HEK293 (cell line): ENCODE measurements around the gene ZNF410.
A peak's percentile ranks its signal among the peaks of the same experiment; 100 is the strongest.

Experiments used
- CTCF ChIA-PET: fragments of 350-600 bp; formaldehyde crosslinking; extraction: SDS; loops from one replicate; lab custom pipeline; 2021; ENCODE audit warnings: antibody characterized with exemption; lab: Yijun Ruan, JAX
- POLR2A ChIA-PET: fragments of 300-600 bp; formaldehyde crosslinking; extraction: SDS; loops from one replicate; lab custom pipeline; 2020; ENCODE audit warnings: antibody characterized with exemption, inconsistent platforms; lab: Yijun Ruan, JAX
- H3K27ac ChIP-seq: fragments of 200-500 bp; sonication (Bioruptor generic); 2 replicates; pipeline ENCODE4 v1.5.1; 2014; ENCODE audit warnings: low read depth, low read length, control low read depth, inconsistent platforms; ENCODE audit errors: extremely low read depth
- H3K36me3 ChIP-seq, 2 experiments: fragments of 200-500 bp in 1 of 2; sonication (Bioruptor generic) in 1 of 2; 1 replicate in 1 of 2; 2 replicates in 1 of 2; pipeline ENCODE4 v1.5.1; 2014 to 2017; ENCODE audit warnings: inconsistent platforms in 2 of 2, low read length in 2 of 2; ENCODE audit not compliant: control insufficient read depth in 2 of 2, insufficient read depth in 1 of 2
- H3K4me1 ChIP-seq: fragments of 200-500 bp; sonication (Bioruptor generic); 2 replicates; pipeline ENCODE4 v1.5.1; 2014; ENCODE audit warnings: mild to moderate bottlenecking, low read length, inconsistent platforms; ENCODE audit not compliant: control insufficient read depth, insufficient read depth
- H3K4me3 ChIP-seq: 2 replicates; pipeline ENCODE4 v1.5.1; 2011; ENCODE audit warnings: low read depth, mild to moderate bottlenecking, control low read depth, low read length, moderate library complexity
- H3K9me3 ChIP-seq: fragments of 200-500 bp; sonication (Bioruptor generic); 2 replicates; pipeline ENCODE4 v1.5.1; 2014; ENCODE audit warnings: low read depth, low read length, inconsistent platforms; ENCODE audit not compliant: control insufficient read depth, insufficient read depth
- EGR2 ChIP-seq: fragments of 450-650 bp; formaldehyde crosslinking; IDR thresholded peaks from 2 replicates; pipeline ENCODE4 v1.5.1; 2016; ENCODE audit warnings: low read depth, missing biosample characterization, missing genetic modification characterization
- GLIS2 ChIP-seq: fragments of 450-650 bp; formaldehyde crosslinking; IDR thresholded peaks from 2 replicates; pipeline ENCODE4 v1.5.1; 2016; ENCODE audit warnings: missing biosample characterization, missing genetic modification characterization
- HOXA7 ChIP-seq: sonication (generic); formaldehyde crosslinking; IDR thresholded peaks from 2 replicates; pipeline ENCODE4 v1.8.1; 2022; ENCODE audit warnings: missing genetic modification reagents, borderline replicate concordance
- KLF9 ChIP-seq: fragments of 450-650 bp; formaldehyde crosslinking; IDR thresholded peaks from 2 replicates; pipeline ENCODE4 v1.5.1; 2016; ENCODE audit warnings: missing biosample characterization, missing genetic modification characterization, low read depth
- ZBTB7A ChIP-seq: fragments of 450-650 bp; formaldehyde crosslinking; IDR thresholded peaks from 2 replicates; pipeline ENCODE4 v1.5.1; 2016; ENCODE audit warnings: low read depth, missing biosample characterization, missing genetic modification characterization
- ZNF112 ChIP-seq: fragments of 450-650 bp; formaldehyde crosslinking; IDR thresholded peaks from 2 replicates; pipeline ENCODE4 v1.5.0; 2017; ENCODE audit warnings: missing biosample characterization, missing genetic modification characterization
- ZNF146 ChIP-seq: fragments of 450-650 bp; formaldehyde crosslinking; IDR thresholded peaks from 2 replicates; pipeline ENCODE4 v1.5.1; 2016; ENCODE audit warnings: missing biosample characterization, missing genetic modification characterization
- ZNF2 ChIP-seq: fragments of 450-650 bp; formaldehyde crosslinking; IDR thresholded peaks from 2 replicates; pipeline ENCODE4 v1.5.1; 2016; ENCODE audit warnings: missing biosample characterization, missing genetic modification characterization
- ZNF214 ChIP-seq: fragments of 450-650 bp; formaldehyde crosslinking; IDR thresholded peaks from 2 replicates; pipeline ENCODE4 v1.5.1; 2017; ENCODE audit warnings: missing biosample characterization, mild to moderate bottlenecking, missing genetic modification characterization, borderline replicate concordance
- ZNF24 ChIP-seq: fragments of 450-650 bp; formaldehyde crosslinking; IDR thresholded peaks from 2 replicates; pipeline ENCODE4 v1.5.1; 2016; ENCODE audit warnings: missing biosample characterization, missing genetic modification characterization
- ZNF302 ChIP-seq: fragments of 450-650 bp; formaldehyde crosslinking; IDR thresholded peaks from 2 replicates; pipeline ENCODE4 v1.5.1; 2016; ENCODE audit warnings: missing biosample characterization, missing genetic modification characterization, low read depth
- ZNF311 ChIP-seq: fragments of 450-650 bp; formaldehyde crosslinking; IDR thresholded peaks from 2 replicates; pipeline ENCODE4 v1.5.1; 2017; ENCODE audit warnings: missing biosample characterization, missing genetic modification characterization, borderline replicate concordance
- ZNF560 ChIP-seq: fragments of 450-650 bp; formaldehyde crosslinking; IDR thresholded peaks from 2 replicates; pipeline ENCODE4 v1.5.1; 2017; ENCODE audit warnings: missing biosample characterization, missing genetic modification characterization, borderline replicate concordance
- ZNF561 ChIP-seq: fragments of 450-650 bp; IDR thresholded peaks from 2 replicates; pipeline ENCODE4 v1.5.1; 2018; ENCODE audit warnings: missing biosample characterization, missing genetic modification characterization, borderline replicate concordance
- ZNF660 ChIP-seq: fragments of 450-650 bp; IDR thresholded peaks from 2 replicates; pipeline ENCODE4 v1.5.1; 2018; ENCODE audit warnings: missing biosample characterization, mild to moderate bottlenecking, missing genetic modification characterization
- ZNF792 ChIP-seq: fragments of 450-650 bp; formaldehyde crosslinking; IDR thresholded peaks from 2 replicates; pipeline ENCODE4 v1.5.1; 2016; ENCODE audit warnings: missing biosample characterization, missing genetic modification characterization
- TF ChIP-seq, protein P1 (sequence below): fragments of 450-650 bp; formaldehyde crosslinking; IDR thresholded peaks from 2 replicates; pipeline ENCODE4 v1.5.1; 2016; ENCODE audit warnings: missing biosample characterization, missing genetic modification characterization
- TF ChIP-seq, protein P2 (sequence below): fragments of 450-650 bp; formaldehyde crosslinking; IDR thresholded peaks from 2 replicates; pipeline ENCODE4 v1.5.1; 2016; ENCODE audit warnings: missing biosample characterization, missing genetic modification characterization
- TF ChIP-seq, protein P3 (sequence below): fragments of 450-650 bp; formaldehyde crosslinking; IDR thresholded peaks from 2 replicates; pipeline ENCODE4 v1.5.1; 2016; ENCODE audit warnings: missing biosample characterization, missing genetic modification characterization
- TF ChIP-seq, protein P4 (sequence below): fragments of 450-650 bp; formaldehyde crosslinking; IDR thresholded peaks from 2 replicates; pipeline ENCODE4 v1.5.1; 2016; ENCODE audit warnings: missing biosample characterization, missing genetic modification characterization

The ZNF410 gene

DNA sequence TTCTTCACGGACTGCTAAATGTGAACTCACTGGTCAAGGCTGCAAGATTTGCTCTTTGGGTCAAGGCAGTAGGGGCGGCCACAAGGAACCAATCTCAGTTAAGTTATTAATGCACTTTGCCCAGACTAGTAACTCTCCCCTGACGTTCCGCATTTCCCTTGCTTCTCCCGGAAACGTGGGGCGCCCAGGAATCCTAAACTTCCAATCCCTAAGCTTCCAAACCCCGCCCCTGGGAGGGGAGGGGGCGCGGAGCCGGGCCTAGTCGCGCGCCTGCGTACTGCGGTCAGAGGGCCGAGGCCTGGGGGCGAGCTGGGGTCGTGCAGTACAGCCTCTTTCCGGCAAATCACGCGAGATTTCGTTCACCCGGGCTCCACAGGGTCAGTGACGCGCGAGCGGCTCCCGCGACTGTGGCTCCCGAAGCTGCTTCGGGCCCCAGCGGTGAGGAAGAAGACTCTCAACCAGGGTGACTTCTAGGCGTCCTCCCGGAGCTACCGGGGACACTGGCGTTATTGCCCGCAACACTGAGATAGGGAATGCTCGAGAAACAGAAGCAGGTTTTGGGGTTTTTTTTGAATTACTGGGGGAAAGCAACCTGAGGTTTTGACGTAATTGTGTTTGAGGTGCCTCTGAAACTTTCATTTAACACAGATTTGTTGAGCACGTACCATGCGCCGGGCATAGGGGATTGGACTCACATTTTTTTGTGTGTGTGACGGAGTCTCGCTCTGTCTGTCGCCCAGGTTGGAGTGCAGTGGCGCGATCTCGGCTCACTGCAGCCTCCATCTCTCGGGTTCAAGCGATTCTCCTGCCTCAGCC, 34.9 kb upstream of the ZNF410 start, which contains the start of gene PTGR2 (continued):
- TF ChIP-seq ZNF146 (tag by site-specific recombination) (peak; percentile 96), ZNF792 (0 out of 2 replicates have a peak, but pooled peaks have one; percentile 7), ZNF24 (tag by site-specific recombination) (no peak)
- TF ChIP-seq, protein P1, sequence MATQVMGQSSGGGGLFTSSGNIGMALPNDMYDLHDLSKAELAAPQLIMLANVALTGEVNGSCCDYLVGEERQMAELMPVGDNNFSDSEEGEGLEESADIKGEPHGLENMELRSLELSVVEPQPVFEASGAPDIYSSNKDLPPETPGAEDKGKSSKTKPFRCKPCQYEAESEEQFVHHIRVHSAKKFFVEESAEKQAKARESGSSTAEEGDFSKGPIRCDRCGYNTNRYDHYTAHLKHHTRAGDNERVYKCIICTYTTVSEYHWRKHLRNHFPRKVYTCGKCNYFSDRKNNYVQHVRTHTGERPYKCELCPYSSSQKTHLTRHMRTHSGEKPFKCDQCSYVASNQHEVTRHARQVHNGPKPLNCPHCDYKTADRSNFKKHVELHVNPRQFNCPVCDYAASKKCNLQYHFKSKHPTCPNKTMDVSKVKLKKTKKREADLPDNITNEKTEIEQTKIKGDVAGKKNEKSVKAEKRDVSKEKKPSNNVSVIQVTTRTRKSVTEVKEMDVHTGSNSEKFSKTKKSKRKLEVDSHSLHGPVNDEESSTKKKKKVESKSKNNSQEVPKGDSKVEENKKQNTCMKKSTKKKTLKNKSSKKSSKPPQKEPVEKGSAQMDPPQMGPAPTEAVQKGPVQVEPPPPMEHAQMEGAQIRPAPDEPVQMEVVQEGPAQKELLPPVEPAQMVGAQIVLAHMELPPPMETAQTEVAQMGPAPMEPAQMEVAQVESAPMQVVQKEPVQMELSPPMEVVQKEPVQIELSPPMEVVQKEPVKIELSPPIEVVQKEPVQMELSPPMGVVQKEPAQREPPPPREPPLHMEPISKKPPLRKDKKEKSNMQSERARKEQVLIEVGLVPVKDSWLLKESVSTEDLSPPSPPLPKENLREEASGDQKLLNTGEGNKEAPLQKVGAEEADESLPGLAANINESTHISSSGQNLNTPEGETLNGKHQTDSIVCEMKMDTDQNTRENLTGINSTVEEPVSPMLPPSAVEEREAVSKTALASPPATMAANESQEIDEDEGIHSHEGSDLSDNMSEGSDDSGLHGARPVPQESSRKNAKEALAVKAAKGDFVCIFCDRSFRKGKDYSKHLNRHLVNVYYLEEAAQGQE (tag by site-specific recombination): peak; percentile 36; the same call in 1 of the 2 replicates

- POLR2A ChIA-PET: no interaction called here
- Histone ChIP-seq H3K9me3 (no peaks in the 10 kb centered on the region), H3K4me1 (no peaks in the 10 kb centered on the region), H3K4me3 (no peak overlapping the region), H3K36me3 (peaks cover 28 to 31% of the 10 kb centered on the region in 2 experiments), H3K27ac (no peak overlapping the region)
- CTCF ChIA-PET: interaction anchor here (0.6 kb wide), 1 partner anchor 395 kb away, joined by 3 read pairs; no protein-coding TSS in a partner anchor
- TF ChIP-seq, protein P2, sequence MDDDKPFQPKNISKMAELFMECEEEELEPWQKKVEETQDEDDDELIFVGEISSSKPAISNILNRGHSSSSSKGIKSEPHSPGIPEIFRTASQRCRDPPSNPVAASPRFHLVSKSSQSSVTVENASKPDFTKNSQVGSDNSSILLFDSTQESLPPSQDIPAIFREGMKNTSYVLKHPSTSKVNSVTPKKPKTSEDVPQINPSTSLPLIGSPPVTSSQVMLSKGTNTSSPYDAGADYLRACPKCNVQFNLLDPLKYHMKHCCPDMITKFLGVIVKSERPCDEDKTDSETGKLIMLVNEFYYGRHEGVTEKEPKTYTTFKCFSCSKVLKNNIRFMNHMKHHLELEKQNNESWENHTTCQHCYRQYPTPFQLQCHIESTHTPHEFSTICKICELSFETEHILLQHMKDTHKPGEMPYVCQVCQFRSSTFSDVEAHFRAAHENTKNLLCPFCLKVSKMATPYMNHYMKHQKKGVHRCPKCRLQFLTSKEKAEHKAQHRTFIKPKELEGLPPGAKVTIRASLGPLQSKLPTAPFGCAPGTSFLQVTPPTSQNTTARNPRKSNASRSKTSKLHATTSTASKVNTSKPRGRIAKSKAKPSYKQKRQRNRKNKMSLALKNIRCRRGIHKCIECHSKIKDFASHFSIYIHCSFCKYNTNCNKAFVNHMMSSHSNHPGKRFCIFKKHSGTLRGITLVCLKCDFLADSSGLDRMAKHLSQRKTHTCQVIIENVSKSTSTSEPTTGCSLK (tag by site-specific recombination): no peak
- TF ChIP-seq, protein P3, sequence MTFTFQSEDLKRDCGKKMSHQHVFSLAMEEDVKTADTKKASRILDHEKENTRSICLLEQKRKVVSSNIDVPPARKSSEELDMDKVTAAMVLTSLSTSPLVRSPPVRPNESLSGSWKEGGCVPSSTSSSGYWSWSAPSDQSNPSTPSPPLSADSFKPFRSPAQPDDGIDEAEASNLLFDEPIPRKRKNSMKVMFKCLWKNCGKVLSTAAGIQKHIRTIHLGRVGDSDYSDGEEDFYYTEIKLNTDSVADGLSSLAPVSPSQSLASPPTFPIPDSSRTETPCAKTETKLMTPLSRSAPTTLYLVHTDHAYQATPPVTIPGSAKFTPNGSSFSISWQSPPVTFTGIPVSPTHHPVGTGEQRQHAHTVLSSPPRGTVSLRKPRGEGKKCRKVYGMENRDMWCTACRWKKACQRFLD (tag by site-specific recombination): no peak
- TF ChIP-seq ZBTB7A (no peak), ZNF214 (tag by site-specific recombination) (no peak)
Observed at GRCh38 chr14:73859145-73859544, 27.5 kb upstream of the ZNF410 start.

DNA sequence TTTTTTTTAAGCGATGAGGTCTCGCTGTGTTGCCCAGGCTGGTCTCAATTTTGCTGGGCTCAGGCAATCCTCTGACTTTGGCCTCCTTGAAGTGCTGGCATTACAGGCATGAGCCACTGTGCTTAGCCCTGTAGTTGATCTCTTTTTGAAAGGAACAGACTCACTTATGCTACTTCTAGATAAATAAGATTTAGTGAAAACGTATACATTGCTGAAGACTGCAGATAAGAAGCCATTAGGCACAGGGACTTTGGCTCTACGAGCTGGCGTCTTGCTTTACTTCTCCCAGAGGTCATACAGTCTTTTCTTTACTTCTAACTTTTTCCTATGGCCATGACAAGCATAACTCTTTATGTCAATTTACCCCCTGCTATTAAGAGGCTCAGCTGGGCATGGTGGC, 25.6 kb upstream of the ZNF410 start:
- peaks cover 38 to 42% of the 10 kb centered on the region in 2 experiments for H3K36me3 ChIP-seq
- ChIA-PET POLR2A (no interaction called here), CTCF (interaction anchor here (0.7 kb wide), 1 partner anchor 8 kb away, joined by 3 read pairs; no protein-coding TSS in a partner anchor)
- H3K4me3 ChIP-seq: no peak overlapping the region
- no peaks in the 10 kb centered on the region for H3K4me1 ChIP-seq
- no peak overlapping the region for H3K27ac ChIP-seq
- H3K9me3 ChIP-seq: no peaks in the 10 kb centered on the region
- TF ChIP-seq ZNF660: no peak
- TF ChIP-seq, protein P3 (tag by site-specific recombination): no peak
- no peak for TF ChIP-seq GLIS2 (tag by site-specific recombination)
- no peak for TF ChIP-seq ZNF560 (tag by site-specific recombination)
- TF ChIP-seq, protein P4, sequence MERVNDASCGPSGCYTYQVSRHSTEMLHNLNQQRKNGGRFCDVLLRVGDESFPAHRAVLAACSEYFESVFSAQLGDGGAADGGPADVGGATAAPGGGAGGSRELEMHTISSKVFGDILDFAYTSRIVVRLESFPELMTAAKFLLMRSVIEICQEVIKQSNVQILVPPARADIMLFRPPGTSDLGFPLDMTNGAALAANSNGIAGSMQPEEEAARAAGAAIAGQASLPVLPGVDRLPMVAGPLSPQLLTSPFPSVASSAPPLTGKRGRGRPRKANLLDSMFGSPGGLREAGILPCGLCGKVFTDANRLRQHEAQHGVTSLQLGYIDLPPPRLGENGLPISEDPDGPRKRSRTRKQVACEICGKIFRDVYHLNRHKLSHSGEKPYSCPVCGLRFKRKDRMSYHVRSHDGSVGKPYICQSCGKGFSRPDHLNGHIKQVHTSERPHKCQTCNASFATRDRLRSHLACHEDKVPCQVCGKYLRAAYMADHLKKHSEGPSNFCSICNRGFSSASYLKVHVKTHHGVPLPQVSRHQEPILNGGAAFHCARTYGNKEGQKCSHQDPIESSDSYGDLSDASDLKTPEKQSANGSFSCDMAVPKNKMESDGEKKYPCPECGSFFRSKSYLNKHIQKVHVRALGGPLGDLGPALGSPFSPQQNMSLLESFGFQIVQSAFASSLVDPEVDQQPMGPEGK (tag by site-specific recombination): no peak
- TF ChIP-seq ZNF112 (tag by site-specific recombination): no peak
- no peak for TF ChIP-seq HOXA7 (CRISPR knock-in tag)
- no peak for TF ChIP-seq ZNF561
- TF ChIP-seq ZNF311 (tag by site-specific recombination): no peak
- TF ChIP-seq ZNF2 (tag by site-specific recombination): no peak
- no peak for TF ChIP-seq ZNF302 (tag by site-specific recombination)
- no peak for TF ChIP-seq KLF9 (tag by site-specific recombination)
- no peak for TF ChIP-seq EGR2
